IMR-90 (cell line): ENCODE data around the gene VOPP1. TPM values are rescaled to one million over a fixed set of nuclear protein-coding genes. Genes with fewer than 3 reads are reported as not detected.

Experiments used
- ATAC-seq: fragments of 200-7000 bp; cut with Tn5 transposase; 2 replicates; pipeline ENCODE4 v1.9.1; 2020; ENCODE audit warnings: low read depth, mild to moderate bottlenecking, moderate library complexity
- BruUV-seq: library from RNA; stranded (reverse); fragments of 400-500 nt; replicated peaks from 2 replicates; lab custom pipeline; 2021; lab: Mats Ljungman, UMichigan
- CTCF ChIA-PET: fragments of 300-600 bp; formaldehyde crosslinking; extraction: SDS; loops from one replicate; lab custom pipeline; 2021; ENCODE audit warnings: antibody characterized with exemption; lab: Yijun Ruan, JAX
- POLR2A ChIA-PET: fragments of 300-600 bp; sonication (Branson Sonifier 250); formaldehyde crosslinking; loops from one replicate; lab custom pipeline; 2022; ENCODE audit warnings: antibody characterized with exemption; ENCODE audit not compliant: unreplicated experiment; lab: Charles Lee
- DNase-seq: peaks from one replicate; pipeline ENCODE4 v3.0.0; 2013
- H2AFZ ChIP-seq: replicated peaks from 2 replicates; pipeline ENCODE3; 2013; ENCODE audit warnings: low read length, mild to moderate bottlenecking; ENCODE audit not compliant: poor library complexity
- H2AK5ac ChIP-seq: 2 replicates; pipeline ENCODE4 v1.6.1; 2013; ENCODE audit warnings: low read depth, low read length, inconsistent platforms
- H2AK9ac ChIP-seq: replicated peaks from 2 replicates; pipeline ENCODE3; 2013; ENCODE audit warnings: mild to moderate bottlenecking, low read depth, low read length, moderate library complexity; ENCODE audit not compliant: poor library complexity
- H2BK120ac ChIP-seq: 2 replicates; pipeline ENCODE4 v1.6.1; 2013; ENCODE audit warnings: low read depth, low read length, inconsistent platforms
- H2BK15ac ChIP-seq: 3 replicates; pipeline ENCODE4 v1.6.1; 2013; ENCODE audit warnings: low read depth, low read length, inconsistent platforms
- H2BK20ac ChIP-seq: 2 replicates; pipeline ENCODE4 v1.6.1; 2013; ENCODE audit warnings: low read depth, mild to moderate bottlenecking, inconsistent platforms, low read length, moderate library complexity
- H2BK5ac ChIP-seq: 2 replicates; pipeline ENCODE4 v1.6.1; 2013; ENCODE audit warnings: mild to moderate bottlenecking, low read depth, low read length, inconsistent platforms; ENCODE audit not compliant: poor library complexity, severe bottlenecking
- H3K14ac ChIP-seq: replicated peaks from 2 replicates; pipeline ENCODE4 v1.6.1; 2013; ENCODE audit warnings: low read depth, low read length, inconsistent platforms
- H3K18ac ChIP-seq: 2 replicates; pipeline ENCODE4 v1.6.1; 2013; ENCODE audit warnings: low read depth, low read length, control low read depth
- H3K23ac ChIP-seq: 2 replicates; pipeline ENCODE4 v1.6.1; 2013; ENCODE audit warnings: low read depth, low read length, inconsistent platforms
- H3K27ac ChIP-seq: 2 replicates; pipeline ENCODE4 v1.5.1; 2013; ENCODE audit warnings: mild to moderate bottlenecking, control low read depth, low read length; ENCODE audit not compliant: insufficient read depth
- H3K27me3 ChIP-seq: 2 replicates; pipeline ENCODE4 v1.6.1; 2013; ENCODE audit warnings: low read length; ENCODE audit not compliant: control insufficient read depth, insufficient read depth
- H3K36me3 ChIP-seq: 2 replicates; pipeline ENCODE4 v1.6.1; 2013; ENCODE audit warnings: low read length, mixed read lengths; ENCODE audit not compliant: control insufficient read depth, insufficient read depth
- H3K4ac ChIP-seq: 2 replicates; pipeline ENCODE4 v1.6.1; 2013; ENCODE audit warnings: low read depth, low read length, inconsistent platforms
- H3K4me1 ChIP-seq: 2 replicates; pipeline ENCODE4 v1.6.1; 2013; ENCODE audit warnings: low read length, mixed read lengths; ENCODE audit not compliant: control insufficient read depth, insufficient read depth
- H3K4me2 ChIP-seq: 2 replicates; pipeline ENCODE4 v1.6.1; 2013; ENCODE audit warnings: low read depth, mild to moderate bottlenecking, control low read depth, low read length, moderate library complexity
- H3K4me3 ChIP-seq: 2 replicates; pipeline ENCODE4 v1.5.1; 2013; ENCODE audit warnings: low read depth, mild to moderate bottlenecking, control low read depth, low read length, moderate library complexity; ENCODE audit not compliant: insufficient read depth
- H3K56ac ChIP-seq: 2 replicates; pipeline ENCODE4 v1.6.1; 2013; ENCODE audit warnings: low read length, inconsistent platforms; ENCODE audit not compliant: insufficient read depth; ENCODE audit errors: extremely low read depth
- H3K79me1 ChIP-seq, 2 experiments: 2 replicates each; pipeline ENCODE4 v1.6.1; 2013; ENCODE audit warnings: low read length in 2 of 2, inconsistent platforms in 1 of 2, low read depth in 1 of 2
- H3K9ac ChIP-seq: 2 replicates; pipeline ENCODE4 v1.6.1; 2013; ENCODE audit warnings: low read depth, low read length, control low read depth
- H3K9me1 ChIP-seq: 2 replicates; pipeline ENCODE4 v1.6.1; 2013; ENCODE audit warnings: low read length, inconsistent platforms; ENCODE audit not compliant: insufficient read depth
- H3K9me3 ChIP-seq: 2 replicates; pipeline ENCODE4 v1.6.1; 2013; ENCODE audit warnings: low read length; ENCODE audit not compliant: control insufficient read depth, insufficient read depth
- H4K20me1 ChIP-seq: 2 replicates; pipeline ENCODE4 v1.6.1; 2013; ENCODE audit warnings: low read length, inconsistent platforms; ENCODE audit not compliant: insufficient read depth
- H4K5ac ChIP-seq: 2 replicates; pipeline ENCODE4 v1.6.1; 2013; ENCODE audit warnings: mild to moderate bottlenecking, low read depth, low read length, control low read depth
- H4K8ac ChIP-seq, 2 experiments: 2 replicates each; pipeline ENCODE4 v1.6.1; 2013; ENCODE audit warnings: low read depth in 2 of 2, low read length in 2 of 2, control low read depth in 1 of 2, inconsistent platforms in 1 of 2
- H4K91ac ChIP-seq: 2 replicates; pipeline ENCODE4 v1.6.1; 2013; ENCODE audit warnings: low read depth, low read length, inconsistent platforms; ENCODE audit not compliant: insufficient read depth
- BHLHE40 ChIP-seq: fragments of 150-350 bp; IDR thresholded peaks from 2 replicates; pipeline ENCODE4 v1.6.1; 2016; ENCODE audit warnings: mild to moderate bottlenecking, low read depth, low read length
- CEBPB ChIP-seq: IDR thresholded peaks from 2 replicates; pipeline ENCODE4 v1.6.1; 2012; ENCODE audit warnings: low read depth, low read length, improper control_type of control experiment
- CHD1 ChIP-seq: IDR thresholded peaks from 2 replicates; pipeline ENCODE4 v1.6.1; 2012; ENCODE audit warnings: low read depth, low read length, improper control_type of control experiment
- ELK1 ChIP-seq: fragments of 150-350 bp; IDR thresholded peaks from 2 replicates; pipeline ENCODE4 v1.6.1; 2016; ENCODE audit warnings: low read depth, mild to moderate bottlenecking, low read length, moderate library complexity, borderline replicate concordance
- MAFK ChIP-seq: IDR thresholded peaks from 2 replicates; pipeline ENCODE4 v1.6.1; 2012; ENCODE audit warnings: low read depth, low read length, improper control_type of control experiment
- MAZ ChIP-seq: IDR thresholded peaks from 2 replicates; pipeline ENCODE4 v1.6.1; 2012; ENCODE audit warnings: low read depth, mild to moderate bottlenecking, low read length, improper control_type of control experiment, moderate library complexity, borderline replicate concordance
- MXI1 ChIP-seq: IDR thresholded peaks from 2 replicates; pipeline ENCODE4 v1.6.1; 2012; ENCODE audit warnings: low read depth, mild to moderate bottlenecking, low read length, moderate library complexity, borderline replicate concordance
- NFE2L2 ChIP-seq: fragments of 150-350 bp; IDR thresholded peaks from 2 replicates; pipeline ENCODE4 v1.6.1; 2016; ENCODE audit warnings: low read depth, mild to moderate bottlenecking, low read length
- POLR2A ChIP-seq: IDR thresholded peaks from 2 replicates; pipeline ENCODE4 v1.6.1; 2012; ENCODE audit warnings: mild to moderate bottlenecking, low read depth, low read length
- RAD21 ChIP-seq: IDR thresholded peaks from 2 replicates; pipeline ENCODE4 v1.6.1; 2012; ENCODE audit warnings: low read length, improper control_type of control experiment
- RCOR1 ChIP-seq: IDR thresholded peaks from 2 replicates; pipeline ENCODE4 v1.6.1; 2012; ENCODE audit warnings: mild to moderate bottlenecking, low read length, improper control_type of control experiment; ENCODE audit not compliant: insufficient replicate concordance
- SMC3 ChIP-seq: fragments of 150-350 bp; IDR thresholded peaks from 2 replicates; pipeline ENCODE4 v1.6.1; 2016; ENCODE audit warnings: low read depth, mild to moderate bottlenecking, antibody characterized with exemption, low read length, moderate library complexity
- USF2 ChIP-seq: fragments of 150-350 bp; IDR thresholded peaks from 2 replicates; pipeline ENCODE4 v1.6.1; 2017; ENCODE audit warnings: mild to moderate bottlenecking, antibody characterized with exemption, low read length, low read depth
- WGBS, 2 experiments: methylation state at CpG; one replicate each; pipeline versions ENCODE4 v1.1.5 to v1.1.7; 2013; ENCODE audit warnings: missing lambda C conversion rate in 2 of 2; ENCODE audit not compliant: insufficient read length in 1 of 2; ENCODE audit errors: extremely low coverage in 2 of 2; 5-methylcytosine and 5-hydroxymethylcytosine counted together
- dilution Hi-C: fragments of 300-500 bp; cut with HindIII; formaldehyde crosslinking; loops from one replicate; pipeline ENCODE4 v1.14.3; 2018; ENCODE audit warnings: low sequenced_read_pairs; ENCODE audit not compliant: unreplicated experiment
- in situ Hi-C: fragments of 300-500 bp; cut with MboI; formaldehyde crosslinking; loops from 3 replicates; pipeline ENCODE4 v1.14.3; 2019; ENCODE audit warnings: low sequenced_read_pairs, inconsistent platforms, mixed read lengths
- intact Hi-C: fragments of 100-400 bp; cut with micrococcal nuclease; formaldehyde crosslinking; loops from 2 replicates; pipeline ENCODE4 v1.10.0; 2022
- polyA plus RNA-seq, 3 experiments: library from polyadenylated mRNA; depleted of rRNA; stranded (reverse); fragments of >200 nt; gene quantifications; 2 replicates each; pipeline ENCODE4 v1.2.3, GENCODE V29; 2012; ENCODE audit warnings: low replicate concordance in 1 of 3
- total RNA-seq: library from RNA; depleted of rRNA; stranded (reverse); fragments of >200 nt; gene quantifications from 2 replicates; pipeline ENCODE4 v1.2.3, GENCODE V29; 2012

The VOPP1 gene
- total and polyA plus RNA-seq, 2 of the 4 experiments (the other 2 are of a cell fraction) = 60.2 to 94.5 TPM

GRCh38 chr7:55531536-55531935, 40.8 kb downstream of the VOPP1 start (continued):
- TF ChIP-seq CEBPB = no peak

GRCh38 chr7:55527307-55527706, 45.0 kb downstream of the VOPP1 start:
- Histone ChIP-seq H3K4me1 (peaks cover 5% of the 10 kb centered on the region), H3K4me3 (no peak overlapping the region), H2AK5ac (no peak overlapping the region), H4K8ac (no peak overlapping the region), H4K20me1 (peaks cover 67% of the 10 kb centered on the region), H3K79me1 (peaks cover 40 to 79% of the 10 kb centered on the region in 2 experiments), H2AFZ (no peak overlapping the region), H3K9ac (no peak overlapping the region), H3K36me3 (no peaks in the 10 kb centered on the region), H3K9me3 (no peaks in the 10 kb centered on the region), H3K14ac (no peak overlapping the region), H2AK9ac (no peak overlapping the region), H2BK5ac (no peak overlapping the region), H3K4ac (no peak overlapping the region), H3K27me3 (no peaks in the 10 kb centered on the region), H2BK20ac (no peak overlapping the region), H3K4me2 (no peak overlapping the region), H3K27ac (no peak overlapping the region), H4K5ac (no peak overlapping the region), H3K18ac (no peak overlapping the region), H3K23ac (no peak overlapping the region), H3K56ac (no peak overlapping the region), H2BK15ac (no peak overlapping the region), H2BK120ac (no peak overlapping the region), H3K9me1 (peaks cover 15% of the 10 kb centered on the region; the same call in 1 of the 2 replicates), H4K91ac (no peak overlapping the region)
- intact Hi-C loops (no loop called here), in situ Hi-C loops (no loop called here), dilution Hi-C loops (no loop called here)
- TF ChIP-seq NFE2L2 (no peak), ELK1 (no peak), POLR2A (no peak), RCOR1 (no peak), SMC3 (no peak), CEBPB (no peak), MXI1 (no peak), CHD1 (no peak), MAFK (no peak), MAZ (no peak), RAD21 (no peak), USF2 (no peak), BHLHE40 (no peak)
- POLR2A ChIA-PET = no interaction called here
- DNase-seq (no peak), ATAC-seq (no peak)
- no CpG with 5 or more reads among the region's 4 CpGs for WGBS, 2 experiments
- CTCF ChIA-PET = no interaction called here
- BruUV-seq = no TSS peak
